NCI-H128 (cell line): ENCODE measurements around the gene DRAXIN.

Experiments
- DNase-seq: peaks from one replicate; lab custom pipeline; 2025; ENCODE audit not compliant: unreplicated experiment; lab: John Stamatoyannopoulos, UW

The DRAXIN gene

GRCh38 chr1:11759791-11760190 is 68.3 kb downstream of the DRAXIN start:
- DNase-seq, result no peak

- no peak for DNase-seq
Measured at GRCh38 chr1:11761285-11761684, 69.8 kb downstream of the DRAXIN start.

- no peak for DNase-seq
Measured at GRCh38 chr1:11761988-11762406, 70.5 kb downstream of the DRAXIN start, which contains the start of gene C1orf167. TSS of gene C1orf167 (plus strand) at chr1:11762193. CDS start at chr1:11764401, 2,208 bp downstream.

- DNase-seq, result no peak
Measured at GRCh38 chr1:11764115-11764514, 72.6 kb downstream of the DRAXIN start.

- no peak for DNase-seq
Measured at GRCh38 chr1:11764519-11764918, 73.0 kb downstream of the DRAXIN start.

- DNase-seq, result no peak
Measured at GRCh38 chr1:11765661-11766428, 74.3 kb downstream of the DRAXIN start.

- DNase-seq, result no peak
Measured at GRCh38 chr1:11766429-11766776, 74.9 kb downstream of the DRAXIN start.

GRCh38 chr1:11767922-11768704 is 76.6 kb downstream of the DRAXIN start:
- DNase-seq, result no peak

GRCh38 chr1:11768821-11769220 is 77.3 kb downstream of the DRAXIN start:
- DNase-seq, result no peak

GRCh38 chr1:11769274-11769673 is 77.8 kb downstream of the DRAXIN start:
- no peak for DNase-seq

GRCh38 chr1:11770011-11770410 is 78.5 kb downstream of the DRAXIN start:
- no peak for DNase-seq

GRCh38 chr1:11771481-11772043 is 80.1 kb downstream of the DRAXIN start:
- DNase-seq, result no peak

GRCh38 chr1:11772458-11772857 is 80.9 kb downstream of the DRAXIN start:
- DNase-seq, result no peak

- DNase-seq, result no peak
Measured at GRCh38 chr1:11774753-11775152, 83.2 kb downstream of the DRAXIN start.
